GM12864 (cell line): Measurements from ENCODE around the gene CD109.

Experiments used
- DNase-seq: peaks from one replicate; pipeline ENCODE4 v3.0.0-alpha.2; 2011; ENCODE audit warnings: low read depth
- H3K4me3 ChIP-seq: 2 replicates; pipeline ENCODE4 v1.5.1; 2011; ENCODE audit warnings: mild to moderate bottlenecking, low read depth, low read length, control low read depth
- CTCF ChIP-seq: IDR thresholded peaks from 2 replicates; pipeline ENCODE4 v1.5.1; 2011; ENCODE audit warnings: low read depth, mild to moderate bottlenecking, moderate library complexity, low read length, control low read depth, inconsistent platforms; ENCODE audit errors: missing control alignments

CD109 gene

DNA sequence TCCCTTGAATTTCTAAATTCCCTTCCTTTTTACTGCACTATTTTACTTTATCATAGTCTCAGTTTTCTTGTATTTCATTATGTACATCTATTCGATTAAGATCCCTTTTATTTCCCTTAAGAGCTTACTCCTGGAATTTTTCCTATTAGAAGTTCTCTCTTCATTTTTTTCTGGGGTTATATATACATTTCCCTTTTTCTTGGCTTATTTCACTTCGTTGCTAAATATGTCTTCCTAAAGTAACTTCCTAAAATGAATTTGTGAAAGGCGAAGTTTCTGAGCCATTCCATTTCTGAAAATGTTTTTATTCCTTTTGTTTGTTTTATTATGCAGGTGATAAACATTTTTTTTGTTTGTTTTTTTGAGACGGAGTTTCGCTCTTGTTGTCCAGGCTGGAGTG lies 5.9 kb upstream of the CD109 start:
- no peak overlapping the region for H3K4me3 ChIP-seq
- no peak for DNase-seq
- no peak for TF ChIP-seq CTCF

GRCh38 chr6:73691512-73691911 lies 4.5 kb upstream of the CD109 start:
- TF ChIP-seq CTCF = no peak
- DNase-seq = no peak
- no peak overlapping the region for H3K4me3 ChIP-seq

DNA sequence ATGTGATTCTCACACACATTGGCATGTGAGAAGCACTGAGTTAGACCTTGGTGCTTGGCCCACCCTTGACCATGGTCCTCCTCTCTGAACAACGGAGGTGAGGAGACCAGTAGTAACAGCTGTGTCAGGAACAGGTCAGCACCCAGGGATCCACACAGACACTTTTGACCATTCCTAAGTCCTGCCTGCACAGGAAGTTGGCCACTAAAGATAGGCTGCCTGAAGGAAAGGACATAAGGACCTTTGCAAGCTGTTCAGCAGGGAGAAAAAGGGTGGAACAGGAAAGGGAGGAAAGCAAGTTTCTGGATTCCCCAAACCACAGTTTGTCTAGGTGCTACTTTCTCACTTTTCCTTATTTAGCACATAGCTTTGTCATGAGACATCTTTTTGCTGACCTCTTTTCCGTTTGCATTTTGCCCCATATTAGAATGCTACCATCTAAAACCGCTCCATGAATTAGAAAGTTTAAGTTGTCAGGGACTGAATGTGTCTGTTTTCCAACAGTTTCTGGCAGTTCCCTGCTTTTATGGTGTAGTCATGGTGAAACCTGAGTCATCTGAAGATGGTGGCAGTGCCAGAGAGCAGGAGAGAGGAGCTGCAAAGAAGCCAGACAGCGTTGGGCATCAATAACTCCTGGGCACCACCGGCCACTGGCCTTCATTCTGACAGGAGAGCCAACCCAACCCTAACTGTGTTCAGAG lies 1.1 kb upstream of the CD109 start:
- DNase-seq = no peak
- TF ChIP-seq CTCF = no peak
- no peak overlapping the region for H3K4me3 ChIP-seq

DNA sequence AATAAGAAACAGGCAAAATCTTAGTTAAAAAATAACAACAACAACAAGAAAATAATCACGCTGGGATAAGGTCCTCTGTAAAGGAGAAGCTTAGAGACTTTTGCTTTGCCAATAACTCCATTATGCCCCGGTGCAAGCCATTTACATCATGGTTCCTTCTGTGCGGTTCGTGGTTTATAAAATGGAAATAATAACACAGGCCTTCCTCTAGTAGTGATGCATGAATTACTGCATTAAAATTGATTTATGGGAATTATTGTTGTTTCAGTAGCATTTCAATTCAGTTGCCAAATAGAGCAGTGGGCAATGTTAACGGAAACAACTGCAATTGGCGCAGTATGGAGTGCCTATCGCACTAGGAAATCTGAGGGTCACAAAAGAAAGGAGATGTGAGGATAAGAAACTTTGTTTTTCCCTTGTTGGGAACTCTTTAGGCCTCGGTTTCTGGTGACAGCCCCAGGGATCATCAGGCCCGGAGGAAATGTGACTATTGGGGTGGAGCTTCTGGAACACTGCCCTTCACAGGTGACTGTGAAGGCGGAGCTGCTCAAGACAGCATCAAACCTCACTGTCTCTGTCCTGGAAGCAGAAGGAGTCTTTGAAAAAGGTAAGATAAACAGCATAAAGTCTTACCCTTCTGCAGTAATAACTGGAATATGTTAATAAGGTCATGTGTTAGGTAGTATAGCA lies 1.1 kb downstream of the CD109 start:
- no peak for DNase-seq
- H3K4me3 ChIP-seq = no peak overlapping the region
- TF ChIP-seq CTCF = no peak

- H3K4me3 ChIP-seq = no peak overlapping the region
- TF ChIP-seq CTCF = no peak
- no peak for DNase-seq
Observed at GRCh38 chr6:73699676-73700459, 3.9 kb downstream of the CD109 start.

- DNase-seq = no peak
- H3K4me3 ChIP-seq = no peak overlapping the region
- TF ChIP-seq CTCF = no peak
Observed at GRCh38 chr6:73702444-73702843, 6.4 kb downstream of the CD109 start.
